Hematopoietic multipotent progenitor cell treated with erythropoietin and hydrocortisone succinate and interleukin-3 and kit ligand, for 4 days (in vitro differentiated cells): Measurements from ENCODE around the gene SQOR.

Experiments used
- DNase-seq: peaks from one replicate; pipeline ENCODE4 v3.0.0-alpha.2; 2015

SQOR gene

GRCh38 chr15:45635191-45635638, 386 bp downstream of the SQOR start:
- peak; percentile 73 for DNase-seq

GRCh38 chr15:45635763-45636292, 999 bp downstream of the SQOR start:
- DNase-seq: no peak

GRCh38 chr15:45637141-45637540, 2.3 kb downstream of the SQOR start:
- DNase-seq: peak; percentile 40

- DNase-seq: peak; percentile 88
Observed at GRCh38 chr15:45637552-45638033, 2.8 kb downstream of the SQOR start.

- no peak for DNase-seq
Observed at GRCh38 chr15:45640616-45641015, 5.8 kb downstream of the SQOR start.

GRCh38 chr15:45641374-45641781, 6.5 kb downstream of the SQOR start:
- DNase-seq: peak; percentile 22

GRCh38 chr15:45641999-45642932, 7.4 kb downstream of the SQOR start:
- DNase-seq: no peak

- no peak for DNase-seq
Observed at GRCh38 chr15:45644437-45644836, 9.6 kb downstream of the SQOR start.

- DNase-seq: peak; percentile 29
Observed at GRCh38 chr15:45645026-45645980, 10.5 kb downstream of the SQOR start.

- no peak for DNase-seq
Observed at GRCh38 chr15:45646220-45646619, 11.4 kb downstream of the SQOR start.

- DNase-seq: no peak
Observed at GRCh38 chr15:45647828-45648227, 13.0 kb downstream of the SQOR start.

- DNase-seq: no peak
Observed at GRCh38 chr15:45648521-45649200, 13.8 kb downstream of the SQOR start.

- peak; percentile 40 for DNase-seq
Observed at GRCh38 chr15:45650007-45650406, 15.2 kb downstream of the SQOR start.

- no peak for DNase-seq
Observed at GRCh38 chr15:45650889-45651525, 16.2 kb downstream of the SQOR start.

- peak; percentile 40 for DNase-seq
Observed at GRCh38 chr15:45653702-45654424, 19.0 kb downstream of the SQOR start.

GRCh38 chr15:45654749-45655148, 19.9 kb downstream of the SQOR start:
- DNase-seq: no peak

GRCh38 chr15:45657254-45657653, 22.4 kb downstream of the SQOR start:
- DNase-seq: no peak

GRCh38 chr15:45657764-45658545, 23.1 kb downstream of the SQOR start:
- no peak for DNase-seq

- no peak for DNase-seq
Observed at GRCh38 chr15:45660231-45660979, 25.6 kb downstream of the SQOR start.

- DNase-seq: no peak
Observed at GRCh38 chr15:45662375-45662774, 27.5 kb downstream of the SQOR start.
